H9 (cell line): ENCODE results near the gene GIT1. TPM values are rescaled to one million over a fixed set of nuclear protein-coding genes. Genes with fewer than 3 reads are reported as not detected.

Experiments used
- DNase-seq: peaks from one replicate; pipeline ENCODE4 v3.0.0-alpha.2; 2017
- H2AFZ ChIP-seq: one replicate; pipeline ENCODE4 v1.6.1; 2013; ENCODE audit warnings: mild to moderate bottlenecking, low read length, control low read depth, moderate library complexity
- H2AK5ac ChIP-seq: 2 replicates; pipeline ENCODE4 v1.6.1; 2013; ENCODE audit warnings: low read length, control low read depth, mixed read lengths; ENCODE audit not compliant: insufficient read length
- H2BK120ac ChIP-seq: one replicate; pipeline ENCODE4 v1.6.1; 2013; ENCODE audit warnings: low read depth, mild to moderate bottlenecking, low read length, control low read depth, inconsistent platforms; ENCODE audit not compliant: poor library complexity, severe bottlenecking
- H2BK12ac ChIP-seq: 2 replicates; pipeline ENCODE4 v1.6.1; 2013; ENCODE audit warnings: low read length, control low read depth, mixed read lengths, low read depth; ENCODE audit not compliant: insufficient read length
- H2BK15ac ChIP-seq: 2 replicates; pipeline ENCODE4 v1.6.1; 2013; ENCODE audit warnings: low read depth, low read length, control low read depth
- H2BK20ac ChIP-seq: one replicate; pipeline ENCODE4 v1.6.1; 2013; ENCODE audit warnings: low read depth, mild to moderate bottlenecking, low read length, control low read depth, inconsistent platforms; ENCODE audit not compliant: poor library complexity, severe bottlenecking
- H2BK5ac ChIP-seq: 2 replicates; pipeline ENCODE4 v1.6.1; 2013; ENCODE audit warnings: low read length, control low read depth, mixed read lengths; ENCODE audit not compliant: insufficient read length
- H3K14ac ChIP-seq: 2 replicates; pipeline ENCODE4 v1.6.1; 2013; ENCODE audit warnings: low read length, control low read depth; ENCODE audit not compliant: insufficient read depth
- H3K18ac ChIP-seq: 2 replicates; pipeline ENCODE4 v1.6.1; 2013; ENCODE audit warnings: low read depth, mild to moderate bottlenecking, mixed read lengths, low read length, control low read depth; ENCODE audit not compliant: insufficient read length
- H3K23ac ChIP-seq: 2 replicates; pipeline ENCODE4 v1.6.1; 2013; ENCODE audit warnings: low read length, control low read depth, mixed read lengths, low read depth; ENCODE audit not compliant: insufficient read length
- H3K23me2 ChIP-seq: 2 replicates; pipeline ENCODE4 v1.6.1; 2013; ENCODE audit warnings: low read depth, mild to moderate bottlenecking, mixed read lengths, low read length, control low read depth; ENCODE audit not compliant: insufficient read length, poor library complexity, severe bottlenecking
- H3K27ac ChIP-seq: 2 replicates; pipeline ENCODE4 v1.5.1; 2013; ENCODE audit warnings: low read length, control low read depth, mixed read lengths, low read depth; ENCODE audit not compliant: insufficient read length
- H3K27me3 ChIP-seq: 2 replicates; pipeline ENCODE4 v1.6.1; 2013; ENCODE audit warnings: low read length, control low read depth, inconsistent platforms; ENCODE audit not compliant: insufficient read depth
- H3K4ac ChIP-seq: 2 replicates; pipeline ENCODE4 v1.6.1; 2013; ENCODE audit warnings: low read depth, mild to moderate bottlenecking, control low read depth, inconsistent platforms, low read length, moderate library complexity
- H3K4me1 ChIP-seq: 2 replicates; pipeline ENCODE4 v1.6.1; 2013; ENCODE audit warnings: low read length, control low read depth, inconsistent platforms; ENCODE audit not compliant: insufficient read depth
- H3K4me2 ChIP-seq: 2 replicates; pipeline ENCODE4 v1.6.1; 2013; ENCODE audit warnings: low read length, control low read depth, mixed read lengths; ENCODE audit not compliant: insufficient read length, insufficient read depth
- H3K56ac ChIP-seq: 2 replicates; pipeline ENCODE4 v1.6.1; 2013; ENCODE audit warnings: low read depth, mild to moderate bottlenecking, mixed read lengths, low read length, control low read depth; ENCODE audit not compliant: insufficient read length
- H3K79me1 ChIP-seq: 2 replicates; pipeline ENCODE4 v1.6.1; 2013; ENCODE audit warnings: low read depth, mild to moderate bottlenecking, moderate library complexity, low read length, control low read depth, inconsistent platforms; ENCODE audit not compliant: insufficient read depth, poor library complexity, severe bottlenecking
- H3K79me2 ChIP-seq: 2 replicates; pipeline ENCODE4 v1.6.1; 2013; ENCODE audit warnings: low read length, control low read depth, inconsistent platforms; ENCODE audit not compliant: insufficient read depth
- H3K9ac ChIP-seq: 2 replicates; pipeline ENCODE4 v1.6.1; 2013; ENCODE audit warnings: low read length, control low read depth, mixed read lengths; ENCODE audit not compliant: insufficient read length; ENCODE audit errors: extremely low read depth
- H3K9me3 ChIP-seq: one replicate; pipeline ENCODE4 v1.6.1; 2013; ENCODE audit warnings: low read depth, low read length, inconsistent platforms; ENCODE audit not compliant: control insufficient read depth
- H3T11ph ChIP-seq: one replicate; pipeline ENCODE4 v1.6.1; 2013; ENCODE audit warnings: mild to moderate bottlenecking, low read length, control low read depth, inconsistent platforms
- H4K20me1 ChIP-seq: one replicate; pipeline ENCODE4 v1.6.1; 2013; ENCODE audit not compliant: control insufficient read depth, insufficient read length, insufficient read depth
- H4K5ac ChIP-seq: 2 replicates; pipeline ENCODE4 v1.6.1; 2013; ENCODE audit warnings: low read depth, mild to moderate bottlenecking, mixed read lengths, low read length, control low read depth; ENCODE audit not compliant: insufficient read length
- H4K8ac ChIP-seq: replicated peaks from 2 replicates; pipeline ENCODE4 v1.6.1; 2013; ENCODE audit warnings: low read length, control low read depth, mixed read lengths, low read depth; ENCODE audit not compliant: insufficient read length
- H4K91ac ChIP-seq: 2 replicates; pipeline ENCODE4 v1.6.1; 2013; ENCODE audit warnings: low read depth, mild to moderate bottlenecking, moderate library complexity, mixed read lengths, low read length, control low read depth; ENCODE audit not compliant: insufficient read length
- H3K27ac Mint-ChIP-seq, 3 experiments: 2 replicates in 2 of 3; 3 replicates in 1 of 3; pipeline ENCODE4 v1.8.0; 2020 to 2021; ENCODE audit warnings: mixed read lengths in 3 of 3, mild to moderate bottlenecking in 1 of 3, moderate library complexity in 1 of 3
- H3K27me3 Mint-ChIP-seq: 2 replicates; pipeline ENCODE4 v1.8.0; 2021; ENCODE audit warnings: low read depth, mild to moderate bottlenecking, moderate library complexity, mixed read lengths
- H3K36me3 Mint-ChIP-seq, 3 experiments: 2 replicates in 2 of 3; 3 replicates in 1 of 3; pipeline ENCODE4 v1.8.0; 2020 to 2021; ENCODE audit warnings: low read depth in 3 of 3, mixed read lengths in 3 of 3; ENCODE audit not compliant: insufficient read depth in 1 of 3
- H3K4me1 Mint-ChIP-seq, 2 experiments: 2 replicates each; pipeline ENCODE4 v1.8.0; 2020; ENCODE audit warnings: mixed read lengths in 2 of 2
- H3K4me3 Mint-ChIP-seq, 2 experiments: 2 replicates in 1 of 2; 3 replicates in 1 of 2; pipeline ENCODE4 v1.8.0; 2020 to 2021; ENCODE audit warnings: mild to moderate bottlenecking in 2 of 2, mixed read lengths in 2 of 2, moderate library complexity in 1 of 2
- H3K9me3 Mint-ChIP-seq, 2 experiments: 2 replicates in 1 of 2; 3 replicates in 1 of 2; pipeline ENCODE4 v1.8.0; 2020; ENCODE audit warnings: mild to moderate bottlenecking in 2 of 2, mixed read lengths in 2 of 2, moderate library complexity in 1 of 2
- CTCF ChIP-seq: fragments of 200-600 bp; sonication (generic); conservative IDR thresholded peaks from 3 replicates; pipeline ENCODE4 v1.8.0; 2021; ENCODE audit warnings: antibody characterized with exemption, mild to moderate bottlenecking
- WGBS: extraction: QIAGEN DNeasy Blood & Tissue Kit; methylation state at CpG from one replicate; pipeline ENCODE4 v1.1.7; 2013; ENCODE audit warnings: missing lambda C conversion rate, low lambda C conversion rate, mixed read lengths; ENCODE audit not compliant: insufficient read length; ENCODE audit errors: extremely low coverage; 5-methylcytosine and 5-hydroxymethylcytosine counted together
- total RNA-seq: library from RNA; stranded (reverse); gene quantifications from 2 replicates; pipeline ENCODE4 v1.2.1, GENCODE V29; 2021

Gene GIT1
- total RNA-seq, 1 experiment from 2014 or later, result 47.4 TPM

GRCh38 chr17:29579866-29580771, 9.3 kb downstream of the GIT1 start:
- Histone ChIP-seq H3K9ac (no peak overlapping the region), H3K4ac (no peak overlapping the region), H4K91ac (no peak overlapping the region), H3K4me2 (no peak overlapping the region), H3K79me1 (no peaks in the 10 kb centered on the region), H3K27ac (no peak overlapping the region), H3K18ac (no peak overlapping the region), H2BK120ac (no peak overlapping the region), H4K8ac (no peak overlapping the region), H3K9me3 (no peaks in the 10 kb centered on the region), H3K27me3 (no peaks in the 10 kb centered on the region), H3K14ac (no peak overlapping the region), H4K5ac (no peak overlapping the region), H3T11ph (no peak overlapping the region), H3K23me2 (no peaks in the 10 kb centered on the region), H3K23ac (no peak overlapping the region), H3K56ac (no peak overlapping the region), H2AFZ (no peak overlapping the region), H4K20me1 (peaks cover 2% of the 10 kb centered on the region), H2AK5ac (no peak overlapping the region), H3K79me2 (0 out of 2 replicates have a peak, but pooled peaks cover 1% of the 10 kb centered on the region), H3K4me1 (peaks cover 4% of the 10 kb centered on the region; the same call in 1 of the 2 replicates), H2BK15ac (no peak overlapping the region), H2BK20ac (no peak overlapping the region), H2BK12ac (no peak overlapping the region), H2BK5ac (no peak overlapping the region)
- H3K4me1 Mint-ChIP-seq, result peaks cover 14 to 19% of the 10 kb centered on the region in 2 experiments
- peak; percentile 91 for DNase-seq
- H3K36me3 Mint-ChIP-seq, result peaks cover 25 to 66% (median 50%) of the 10 kb centered on the region in 3 experiments
- no peaks in the 10 kb centered on the region for H3K9me3 Mint-ChIP-seq
- H3K4me3 Mint-ChIP-seq, result peak overlapping the region in 1 of 2 experiments; percentile 12; a peak in 1 of 5 replicates
- H3K27ac Mint-ChIP-seq, result peak overlapping the region in 2 of 3 experiments; percentile 62 to 93; a peak in 3 of 7 replicates
- no CpG with 5 or more reads among the region's 15 CpGs for WGBS
- peak; percentile 89 for TF ChIP-seq CTCF
- H3K27me3 Mint-ChIP-seq, result no peaks in the 10 kb centered on the region
